HG03108 (cell line): ENCODE results near the gene ADISSP.

ENCODE experiments used
- ATAC-seq: cut with Tn5 transposase; IDR thresholded peaks from one replicate; pipeline ENCODE4 v1.9.1; 2021; ENCODE audit warnings: moderate library complexity; ENCODE audit not compliant: unreplicated experiment

ADISSP gene

GRCh38 chr20:3720068-3720467 is 47.5 kb downstream of the ADISSP start:
- ATAC-seq = no peak

GRCh38 chr20:3719046-3719445 is 48.5 kb downstream of the ADISSP start:
- no peak for ATAC-seq

GRCh38 chr20:3716195-3716834 is 51.2 kb downstream of the ADISSP start:
- ATAC-seq = no peak

- no peak for ATAC-seq
Measured at GRCh38 chr20:3714092-3714491, 53.5 kb downstream of the ADISSP start.

GRCh38 chr20:3712279-3712873 is 55.2 kb downstream of the ADISSP start, which contains the start of gene SIGLEC1:
Gene SIGLEC1 (minus strand): TSS chr20:3712600. CDS start chr20:3707128, 5,472 bp downstream.
- no peak for ATAC-seq

GRCh38 chr20:3711484-3711941 is 56.0 kb downstream of the ADISSP start:
- no peak for ATAC-seq

GRCh38 chr20:3710703-3711483 is 56.7 kb downstream of the ADISSP start:
- no peak for ATAC-seq

GRCh38 chr20:3710011-3710466 is 57.5 kb downstream of the ADISSP start:
- ATAC-seq = no peak

- ATAC-seq = no peak
Measured at GRCh38 chr20:3707508-3707899, 60.0 kb downstream of the ADISSP start.

- no peak for ATAC-seq
Measured at GRCh38 chr20:3706774-3707507, 60.6 kb downstream of the ADISSP start.

- no peak for ATAC-seq
Measured at GRCh38 chr20:3705970-3706739, 61.4 kb downstream of the ADISSP start.

GRCh38 chr20:3705491-3705969 is 62.0 kb downstream of the ADISSP start:
- ATAC-seq = no peak

- no peak for ATAC-seq
Measured at GRCh38 chr20:3704087-3704486, 63.5 kb downstream of the ADISSP start.
